Measurements from ENCODE around the gene TUBB6.

TUBB6 gene

GRCh38 chr18:12291690-12292089 is 16.4 kb upstream of the TUBB6 start:
- no peak for DNase-seq

- no peak for DNase-seq
These were observed 14.2 kb upstream of the TUBB6 start for GRCh38 chr18:12293831-12294230.

GRCh38 chr18:12295389-12296086 is 12.5 kb upstream of the TUBB6 start:
- no peak for DNase-seq

- no peak for DNase-seq
These were observed 12.0 kb upstream of the TUBB6 start for GRCh38 chr18:12296087-12296403.

- no peak for DNase-seq
These were observed 11.6 kb upstream of the TUBB6 start for GRCh38 chr18:12296457-12296856.

- no peak for DNase-seq
These were observed 8.2 kb upstream of the TUBB6 start for GRCh38 chr18:12299862-12300261.

GRCh38 chr18:12301263-12302005 is 6.6 kb upstream of the TUBB6 start:
- no peak for DNase-seq

- DNase-seq, result peak; percentile 90
These were observed 5.5 kb upstream of the TUBB6 start for GRCh38 chr18:12302391-12303147.

- DNase-seq, result no peak
These were observed 3.5 kb upstream of the TUBB6 start for GRCh38 chr18:12304351-12305210.

GRCh38 chr18:12305211-12305610 is 2.8 kb upstream of the TUBB6 start:
- DNase-seq, result no peak

GRCh38 chr18:12305930-12306629 is 2.0 kb upstream of the TUBB6 start:
- peak; percentile 40 for DNase-seq

GRCh38 chr18:12306752-12307700 is 1.0 kb upstream of the TUBB6 start:
- DNase-seq, result peak; percentile 65

- DNase-seq, result peak; percentile 82
These were observed 502 bp downstream of the TUBB6 start for GRCh38 chr18:12308386-12309100.

- DNase-seq, result no peak
These were observed 1.7 kb downstream of the TUBB6 start for GRCh38 chr18:12309683-12310198.

- DNase-seq, result no peak
These were observed 2.7 kb downstream of the TUBB6 start for GRCh38 chr18:12310762-12311161.

- DNase-seq, result no peak
These were observed 4.9 kb downstream of the TUBB6 start for GRCh38 chr18:12312976-12313375.

GRCh38 chr18:12313530-12314245 is 5.6 kb downstream of the TUBB6 start:
- no peak for DNase-seq

- DNase-seq, result no peak
These were observed 6.7 kb downstream of the TUBB6 start for GRCh38 chr18:12314591-12315305.

- DNase-seq, result peak; percentile 81
These were observed 7.4 kb downstream of the TUBB6 start for GRCh38 chr18:12315490-12315889.
